Pancreas (tissue), 10 donors: Measurements from ENCODE around the gene PEMT. TPM values are rescaled to one million over a fixed set of nuclear protein-coding genes. Genes with fewer than 3 reads are reported as not detected.

ENCODE experiments used
- ATAC-seq, 4 donors: fragments of 200-7000 bp; cut with Tn5 transposase; one replicate each; pipeline versions ENCODE4 v1.8.0 to v1.9.1; 2020; ENCODE audit warnings: mild to moderate bottlenecking in 4 of 4, moderate library complexity in 4 of 4
- DNase-seq, 6 donors: peaks; one replicate each; pipeline ENCODE4 v3.0.0-alpha.2; 2020
- FAIRE-seq: peaks from 2 replicates; lab custom pipeline; 2012; peaks lifted over from hg19 to GRCh38; lab: Jason Lieb, UNC
- H3K27ac ChIP-seq, 4 donors: fragments of 200-600 bp; sonication (generic); 1 replicate in 3 of 4; 2 replicates in 1 of 4; pipeline versions ENCODE4 v1.5.0 to v1.8.0; 2020
- H3K27me3 ChIP-seq, 4 donors: fragments of 200-600 bp; one replicate each; pipeline ENCODE4 v1.8.0; 2021
- H3K36me3 ChIP-seq, 3 donors: fragments of 200-600 bp; sonication (generic) in 1 of 3; one replicate each; pipeline versions ENCODE4 v1.5.0 to v1.8.0; 2020 to 2021
- H3K4me1 ChIP-seq, 3 donors: fragments of 200-600 bp; one replicate each; pipeline ENCODE4 v1.8.0; 2021
- H3K4me3 ChIP-seq, 4 donors: fragments of 200-600 bp; sonication (generic) in 2 of 4; one replicate each; pipeline versions ENCODE4 v1.5.0 to v1.8.0; 2020 to 2021
- H3K9me3 ChIP-seq, 4 donors: fragments of 200-600 bp; one replicate each; pipeline ENCODE4 v1.8.0; 2021
- CTCF ChIP-seq, 4 donors: fragments of 200-600 bp; sonication (generic) in 3 of 4; IDR thresholded peaks; one replicate each; pipeline versions ENCODE4 v1.5.0 to v1.8.0; 2021; ENCODE audit warnings: antibody characterized with exemption in 4 of 4
- whole genome bisulfite sequencing, 2 donors: extraction: QIAGEN DNeasy Blood & Tissue Kit; methylation state at CpG; one replicate each; pipeline ENCODE4 v1.1.7; 2013; 5-methylcytosine and 5-hydroxymethylcytosine counted together
- intact Hi-C, 3 donors: fragments of 100-400 bp; cut with DNase I; formaldehyde crosslinking; loops; one replicate each; pipeline versions ENCODE4 v1.11.1 to v1.14.2; 2022
- polyA plus RNA-seq, 2 donors: library from polyadenylated mRNA; stranded (reverse); fragments of 200-250 nt; gene quantifications; one replicate each; pipeline ENCODE4 v1.2.3, GENCODE V29; 2013
- total RNA-seq, 6 donors: library from RNA; stranded (reverse); fragmentation: NEBNext Ultra II Directional in 4 of 6; extraction: Animal tissue kit (Norgen Biotek cat#: 25700) in 4 of 6; gene quantifications; one replicate each; pipeline versions ENCODE4 v1.2.1 to v1.2.4, GENCODE V29; 2021 to 2023
- donor health status: healthy with polysubstance abuse.
- donor health status: DM: no; HTN: no; CAD: no; lungs with moderate emphysema.
- donor health status: DM: no; HTN: no; CAD: no.
- donor health status: control.
- donor health status: control.
- donor health status: Bipolar disorder and iron deficiency.
- donor health status: DM: yes; HTN: yes; CAD: no.
- donor health status: DM: no; HTN: no; CAD: no.
- donor health status: DM: no; HTN: no; CAD: no.
- donor health status: DM: yes; HTN: yes; CAD: no.

Gene PEMT
- total and polyA plus RNA-seq, 8 donors, result 14.8 to 109 (median 24.6) TPM

- Histone ChIP-seq H3K4me1 (no peaks in the 10 kb centered on the region), H3K27ac (no peak overlapping the region), H3K27me3 (no peaks in the 10 kb centered on the region), H3K4me3 (no peak overlapping the region), H3K36me3 (no peaks in the 10 kb centered on the region), H3K9me3 (no peaks in the 10 kb centered on the region)
- no peak for ATAC-seq
- DNase-seq, result peak in 1 of 6 donors; percentile 38
- intact Hi-C loops, result no loop called here
- WGBS, 2 donors, result 94 to 98% methylated on average over 7 of the region's 7 CpGs
- no peak for TF ChIP-seq CTCF (IDR thresholded peaks at IDR 0.05)
- no peak for FAIRE-seq
Observed at GRCh38 chr17:17545984-17546383, 45.5 kb downstream of the PEMT start.

- no peak for TF ChIP-seq CTCF (IDR thresholded peaks at IDR 0.05)
- no peak for ATAC-seq
- peak in 1 of 6 donors; percentile 61 for DNase-seq
- no peak for FAIRE-seq
- WGBS, 2 donors, result 92 to 94% methylated on average over 20 of the region's 20 CpGs
- no peak overlapping the region for H3K27ac ChIP-seq
- H3K27me3 ChIP-seq, result no peaks in the 10 kb centered on the region
- no peaks in the 10 kb centered on the region for H3K4me1 ChIP-seq
- no peak overlapping the region for H3K4me3 ChIP-seq
- no peaks in the 10 kb centered on the region for H3K9me3 ChIP-seq
- H3K36me3 ChIP-seq, result no peaks in the 10 kb centered on the region
- intact Hi-C loops, result no loop called here
Observed at GRCh38 chr17:17545031-17545820, 46.3 kb downstream of the PEMT start.

- Histone ChIP-seq H3K27ac (no peak overlapping the region), H3K9me3 (no peaks in the 10 kb centered on the region), H3K4me1 (peaks cover 14 to 18% (median 18%) of the 10 kb centered on the region in 3 donors), H3K27me3 (no peaks in the 10 kb centered on the region), H3K4me3 (no peak overlapping the region), H3K36me3 (no peaks in the 10 kb centered on the region)
- ATAC-seq, result peak in 3 of 4 donors; percentile 11 to 53 (median 29)
- WGBS, 2 donors, result 75 to 78% methylated on average over 22 of the region's 22 CpGs
- intact Hi-C loops, result no loop called here
- DNase-seq, result peak in 2 of 6 donors; percentile 68 to 70
- FAIRE-seq, result no peak
- no peak for TF ChIP-seq CTCF (IDR thresholded peaks at IDR 0.05)
Observed at GRCh38 chr17:17542906-17543635, 48.4 kb downstream of the PEMT start.

GRCh38 chr17:17541640-17542001 lies 49.9 kb downstream of the PEMT start:
- no peak for FAIRE-seq
- intact Hi-C loops, result no loop called here

More at GRCh38 chr17:17541640-17542001, 49.9 kb downstream of the PEMT start:
- Histone ChIP-seq H3K36me3 (no peaks in the 10 kb centered on the region), H3K9me3 (no peaks in the 10 kb centered on the region), H3K27ac (no peak overlapping the region), H3K4me1 (peaks cover 25 to 28% (median 25%) of the 10 kb centered on the region in 3 donors), H3K4me3 (no peak overlapping the region), H3K27me3 (no peaks in the 10 kb centered on the region)
- DNase-seq (peak in 1 of 6 donors; percentile 44), ATAC-seq (no peak)
- no peak for TF ChIP-seq CTCF (IDR thresholded peaks at IDR 0.05)
- WGBS, 2 donors, result 88 to 90% methylated on average over 5 of the region's 5 CpGs
